Fibroblast of gingiva (primary cell): ENCODE measurements around the gene ZNF3.

Experiments used
- DNase-seq: peaks from one replicate; pipeline ENCODE4 v3.0.0-alpha.2; 2011; ENCODE audit warnings: low read depth

The ZNF3 gene

GRCh38 chr7:100053215-100053614 is 28.3 kb downstream of the ZNF3 start:
- peak; percentile 57 for DNase-seq

- DNase-seq, result no peak
Observed at GRCh38 chr7:100051611-100052010, 29.9 kb downstream of the ZNF3 start.

GRCh38 chr7:100049441-100050291 is 31.9 kb downstream of the ZNF3 start, which contains the start of gene ZSCAN21:
ZSCAN21 (plus strand) TSS chr7:100049774; CDS start chr7:100057007, 7,233 bp downstream.
- peak; percentile 81 for DNase-seq

GRCh38 chr7:100048680-100049079 is 32.8 kb downstream of the ZNF3 start:
- no peak for DNase-seq

- no peak for DNase-seq
Observed at GRCh38 chr7:100044718-100045117, 36.8 kb downstream of the ZNF3 start.

GRCh38 chr7:100040575-100040974 is 40.9 kb downstream of the ZNF3 start:
- DNase-seq, result no peak

GRCh38 chr7:100038326-100038725 is 43.2 kb downstream of the ZNF3 start:
- DNase-seq, result no peak

- no peak for DNase-seq
Observed at GRCh38 chr7:100035876-100036275, 45.6 kb downstream of the ZNF3 start.

- DNase-seq, result peak; percentile 84
Observed at GRCh38 chr7:100034871-100035510, 46.5 kb downstream of the ZNF3 start.

- no peak for DNase-seq
Observed at GRCh38 chr7:100033526-100033925, 48.0 kb downstream of the ZNF3 start.

GRCh38 chr7:100029596-100029995 is 51.9 kb downstream of the ZNF3 start:
- DNase-seq, result no peak

- DNase-seq, result no peak
Observed at GRCh38 chr7:100027197-100027596, 54.3 kb downstream of the ZNF3 start.

- DNase-seq, result no peak
Observed at GRCh38 chr7:100024020-100024619, 57.4 kb downstream of the ZNF3 start.

- DNase-seq, result no peak
Observed at GRCh38 chr7:100023526-100023925, 58.0 kb downstream of the ZNF3 start.

- DNase-seq, result no peak
Observed at GRCh38 chr7:100022621-100023020, 58.9 kb downstream of the ZNF3 start.

- no peak for DNase-seq
Observed at GRCh38 chr7:100021297-100021696, 60.2 kb downstream of the ZNF3 start.
